GM12873 (cell line): ENCODE measurements around the gene GCN1.

ENCODE experiments used
- CTCF ChIP-seq: IDR thresholded peaks from 2 replicates; pipeline ENCODE4 v1.5.1; 2012; ENCODE audit warnings: low read depth, mild to moderate bottlenecking, moderate library complexity, low read length, control low read depth; ENCODE audit not compliant: insufficient read depth; ENCODE audit errors: missing control alignments

The GCN1 gene

GRCh38 chr12:120206228-120206627 lies 11.7 kb upstream of the GCN1 start:
- no peak for TF ChIP-seq CTCF

GRCh38 chr12:120204171-120204570 lies 9.7 kb upstream of the GCN1 start:
- no peak for TF ChIP-seq CTCF

GRCh38 chr12:120200364-120200800 lies 5.9 kb upstream of the GCN1 start:
- no peak for TF ChIP-seq CTCF

GRCh38 chr12:120199595-120200306 lies 5.2 kb upstream of the GCN1 start:
- TF ChIP-seq CTCF: no peak

- no peak for TF ChIP-seq CTCF
Observed at GRCh38 chr12:120199025-120199424, 4.5 kb upstream of the GCN1 start.

- no peak for TF ChIP-seq CTCF
Observed at GRCh38 chr12:120197542-120197887, 3.0 kb upstream of the GCN1 start.

GRCh38 chr12:120196363-120196762 lies 1.8 kb upstream of the GCN1 start:
- TF ChIP-seq CTCF: no peak
